ENCODE results near the gene LRRC8C.

GRCh38 chr1:89736937-89737733, 104.2 kb downstream of the LRRC8C start:
- TF ChIP-seq POLR2AphosphoS5 (IDR thresholded peaks at IDR 0.05; ENCODE audit: borderline replicate concordance, low read depth, low read length) (no peak), EZH2 (IDR thresholded peaks at IDR 0.05) (no peak), FOXP2 (optimal IDR thresholded peaks at IDR 0.05; ENCODE audit: control extremely low read depth, extremely low read length, insufficient read depth) (no peak)
